DMS114 treated with DMSO at 0.1 percent for 48 hours (cell line): ENCODE results near the gene S1PR4.
"Not testable (repeated sequence)": the region's sequence is repeated elsewhere in the genome, so short reads cannot be mapped to it uniquely, and the experiment has no call there.

Experiments
- DNase-seq: peaks from one replicate; lab custom pipeline; 2025; ENCODE audit not compliant: unreplicated experiment; lab: John Stamatoyannopoulos, UW

S1PR4 gene

DNA sequence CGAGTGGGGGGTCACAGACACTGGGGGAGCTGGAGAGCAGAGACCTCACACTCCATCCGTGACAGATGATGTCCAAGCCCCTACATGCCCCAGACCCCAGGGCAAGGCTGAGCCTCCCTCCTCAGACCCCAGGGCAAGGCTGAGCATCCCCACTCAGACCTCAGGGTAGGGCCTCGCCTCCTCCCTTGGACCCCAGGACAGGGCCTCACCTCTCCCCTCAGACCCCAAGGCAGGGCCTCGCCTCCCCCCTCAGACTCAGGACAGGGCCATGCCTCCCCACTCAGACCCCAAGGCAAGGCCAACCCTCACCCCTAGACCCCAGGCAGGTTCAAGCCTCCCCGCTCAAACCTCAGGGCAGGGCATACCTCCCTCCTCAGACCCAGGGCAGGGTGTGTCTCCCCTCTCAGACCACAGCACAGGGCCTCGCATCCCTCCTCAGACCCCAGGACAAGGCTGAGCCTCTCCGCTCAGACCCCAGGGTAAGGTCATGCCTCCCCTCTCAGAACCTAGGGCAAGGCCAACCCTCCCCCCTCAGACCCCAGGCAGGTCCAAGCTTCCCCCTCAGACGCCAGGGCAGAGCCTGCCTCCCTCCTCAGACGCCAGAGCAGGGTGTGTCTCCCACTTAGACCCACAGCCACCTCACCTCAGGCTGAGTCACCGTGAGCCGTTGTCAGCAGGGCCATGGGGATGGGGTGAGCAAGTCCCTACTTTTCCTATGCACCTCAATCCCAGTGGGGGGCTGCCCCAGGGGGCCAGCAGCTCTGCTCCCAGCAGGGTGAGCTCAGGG, 1.7 kb upstream of the S1PR4 start:
- no peak for DNase-seq

DNA sequence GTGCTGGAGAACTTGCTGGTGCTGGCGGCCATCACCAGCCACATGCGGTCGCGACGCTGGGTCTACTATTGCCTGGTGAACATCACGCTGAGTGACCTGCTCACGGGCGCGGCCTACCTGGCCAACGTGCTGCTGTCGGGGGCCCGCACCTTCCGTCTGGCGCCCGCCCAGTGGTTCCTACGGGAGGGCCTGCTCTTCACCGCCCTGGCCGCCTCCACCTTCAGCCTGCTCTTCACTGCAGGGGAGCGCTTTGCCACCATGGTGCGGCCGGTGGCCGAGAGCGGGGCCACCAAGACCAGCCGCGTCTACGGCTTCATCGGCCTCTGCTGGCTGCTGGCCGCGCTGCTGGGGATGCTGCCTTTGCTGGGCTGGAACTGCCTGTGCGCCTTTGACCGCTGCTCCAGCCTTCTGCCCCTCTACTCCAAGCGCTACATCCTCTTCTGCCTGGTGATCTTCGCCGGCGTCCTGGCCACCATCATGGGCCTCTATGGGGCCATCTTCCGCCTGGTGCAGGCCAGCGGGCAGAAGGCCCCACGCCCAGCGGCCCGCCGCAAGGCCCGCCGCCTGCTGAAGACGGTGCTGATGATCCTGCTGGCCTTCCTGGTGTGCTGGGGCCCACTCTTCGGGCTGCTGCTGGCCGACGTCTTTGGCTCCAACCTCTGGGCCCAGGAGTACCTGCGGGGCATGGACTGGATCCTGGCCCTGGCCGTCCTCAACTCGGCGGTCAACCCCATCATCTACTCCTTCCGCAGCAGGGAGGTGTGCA, 587 bp downstream of the S1PR4 start:
- DNase-seq, result no peak

DNA sequence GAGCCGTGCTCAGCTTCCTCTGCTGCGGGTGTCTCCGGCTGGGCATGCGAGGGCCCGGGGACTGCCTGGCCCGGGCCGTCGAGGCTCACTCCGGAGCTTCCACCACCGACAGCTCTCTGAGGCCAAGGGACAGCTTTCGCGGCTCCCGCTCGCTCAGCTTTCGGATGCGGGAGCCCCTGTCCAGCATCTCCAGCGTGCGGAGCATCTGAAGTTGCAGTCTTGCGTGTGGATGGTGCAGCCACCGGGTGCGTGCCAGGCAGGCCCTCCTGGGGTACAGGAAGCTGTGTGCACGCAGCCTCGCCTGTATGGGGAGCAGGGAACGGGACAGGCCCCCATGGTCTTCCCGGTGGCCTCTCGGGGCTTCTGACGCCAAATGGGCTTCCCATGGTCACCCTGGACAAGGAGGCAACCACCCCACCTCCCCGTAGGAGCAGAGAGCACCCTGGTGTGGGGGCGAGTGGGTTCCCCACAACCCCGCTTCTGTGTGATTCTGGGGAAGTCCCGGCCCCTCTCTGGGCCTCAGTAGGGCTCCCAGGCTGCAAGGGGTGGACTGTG, 1.2 kb downstream of the S1PR4 start:
- DNase-seq, result no peak

DNA sequence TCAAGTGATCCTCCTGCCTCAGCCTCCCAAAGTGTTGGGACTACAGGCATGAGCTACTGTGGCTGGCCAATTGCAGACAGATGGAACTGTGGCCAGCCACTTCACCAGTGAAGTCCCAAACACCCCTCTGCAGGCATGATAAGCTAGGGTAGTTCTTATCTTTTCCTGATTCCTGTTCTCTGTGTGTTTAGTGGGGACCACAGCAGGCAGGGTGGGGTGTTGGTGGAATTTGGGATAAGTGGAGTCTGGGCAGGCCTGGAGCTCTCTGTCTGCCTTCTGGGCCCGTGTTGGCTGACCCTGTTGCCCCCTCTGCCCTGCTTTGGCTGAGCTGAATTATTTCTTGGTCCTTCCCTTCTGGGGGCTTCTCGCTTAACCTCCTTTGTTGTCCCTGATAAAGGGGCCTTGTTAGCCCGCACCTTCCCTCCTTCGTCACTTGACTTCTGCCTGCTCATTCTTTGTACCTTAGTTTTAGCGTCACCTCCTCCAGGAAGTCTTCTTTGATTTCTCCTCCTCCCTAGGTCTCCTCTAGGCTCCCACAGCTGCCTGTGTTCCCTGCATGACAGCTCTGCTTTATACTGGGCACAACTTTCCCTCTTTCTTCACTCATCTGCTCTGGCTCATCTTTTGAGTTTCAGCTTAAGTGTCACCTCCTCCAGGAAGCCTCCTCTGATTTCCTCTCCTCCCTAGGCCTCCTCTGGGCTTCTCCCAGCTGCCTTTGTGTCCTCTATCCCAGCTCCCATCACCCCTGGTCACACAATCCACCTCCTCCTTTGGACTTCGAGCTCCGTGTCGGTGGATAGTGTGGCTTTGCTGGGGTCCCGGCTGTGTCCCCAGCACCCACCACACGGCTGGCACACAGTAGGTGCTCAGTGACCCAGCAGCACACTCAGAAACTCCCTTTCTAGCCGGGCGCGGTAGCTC, 5.4 kb downstream of the S1PR4 start:
- DNase-seq, result no peak

DNA sequence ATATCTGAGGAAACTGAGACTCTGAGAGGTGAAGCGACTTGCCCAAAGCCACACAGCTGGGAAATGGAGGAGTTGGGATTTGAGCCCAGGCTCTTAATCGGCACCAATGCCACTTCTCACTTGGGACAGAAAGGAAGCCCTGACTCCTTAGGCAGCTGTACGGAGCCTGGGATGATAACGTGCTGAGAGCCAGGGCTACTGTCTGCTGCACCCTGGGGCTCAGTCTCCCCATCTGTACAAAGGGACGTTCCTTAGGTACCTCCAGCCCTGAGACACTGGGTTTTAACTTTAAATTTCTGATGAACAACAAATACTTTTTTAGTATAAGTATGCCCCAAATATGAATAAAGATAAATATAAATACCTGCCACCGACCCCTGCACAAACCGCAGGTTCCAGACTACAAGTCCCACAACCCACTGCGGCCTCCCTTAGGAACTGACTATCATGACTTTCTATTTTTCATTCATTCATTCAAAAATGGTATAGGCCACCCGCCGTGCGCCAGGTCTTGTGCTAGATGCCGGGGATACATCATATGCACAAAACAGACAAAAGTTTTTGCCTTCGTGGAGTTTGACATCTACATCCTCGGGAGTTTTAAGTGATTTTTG, 6.4 kb downstream of the S1PR4 start:
- peak; percentile 76 for DNase-seq

DNA sequence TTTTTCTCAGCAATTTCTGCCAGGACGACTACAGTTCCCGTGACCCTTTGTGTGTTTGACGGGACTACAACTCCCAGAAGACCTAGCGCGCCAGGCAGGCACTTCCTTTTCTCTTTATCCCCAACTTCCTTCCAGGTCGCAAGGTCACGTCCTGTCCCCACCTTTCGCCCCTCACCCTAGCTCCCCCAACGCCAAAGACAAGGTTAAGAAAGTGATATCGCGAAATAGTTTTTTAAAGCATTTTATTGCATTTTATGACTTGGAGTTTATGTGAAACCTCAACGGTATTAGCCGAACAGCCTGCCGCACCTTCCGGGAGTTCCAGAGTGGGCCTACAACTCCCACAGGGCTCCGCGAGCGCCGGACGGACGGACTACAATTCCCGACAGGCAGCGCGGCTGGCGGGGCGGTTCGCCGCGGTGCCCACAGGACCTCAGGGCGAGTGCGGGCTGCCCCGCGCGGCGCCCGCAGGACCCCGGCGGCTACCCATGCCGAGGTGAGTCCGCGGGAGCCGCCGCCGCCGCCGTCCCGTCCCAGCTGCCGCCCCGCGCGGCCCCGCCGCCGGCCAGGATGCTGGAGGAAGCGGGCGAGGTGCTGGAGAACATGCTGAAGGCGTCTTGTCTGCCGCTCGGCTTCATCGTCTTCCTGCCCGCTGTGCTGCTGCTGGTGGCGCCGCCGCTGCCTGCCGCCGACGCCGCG, 7.0 kb downstream of the S1PR4 start, which contains the start of gene NCLN:
TSS of gene NCLN (plus strand) at position 470 of the 699 bp plus-strand sequence. CDS start at position 571, 101 bp downstream.
- peak; percentile 82 for DNase-seq

DNA sequence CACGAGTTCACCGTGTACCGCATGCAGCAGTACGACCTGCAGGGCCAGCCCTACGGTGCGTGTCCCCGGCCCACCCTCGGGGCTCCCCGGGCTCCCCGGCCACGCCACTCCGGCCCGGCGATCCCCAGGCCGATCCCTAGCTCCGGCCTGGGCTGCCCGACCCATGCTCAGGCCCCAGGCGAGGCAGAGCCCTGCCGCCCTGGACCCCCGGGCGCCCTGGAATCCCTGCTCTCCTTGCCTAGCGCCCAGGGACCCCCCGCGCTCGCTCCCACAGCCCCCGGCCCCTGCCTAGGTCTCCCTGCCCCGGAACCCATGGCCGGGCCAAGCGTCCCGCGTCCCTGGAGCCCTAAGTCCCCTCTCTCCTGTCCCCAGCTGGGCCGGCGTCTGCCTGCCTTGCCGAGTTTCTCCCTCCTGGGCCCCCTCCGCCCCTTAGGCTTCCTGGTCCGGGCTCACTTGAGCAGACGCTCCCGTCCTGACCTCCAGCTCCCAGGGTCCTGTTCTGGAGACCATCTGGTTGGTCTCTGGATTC, 7.7 kb downstream of the S1PR4 start:
- no peak for DNase-seq

DNA sequence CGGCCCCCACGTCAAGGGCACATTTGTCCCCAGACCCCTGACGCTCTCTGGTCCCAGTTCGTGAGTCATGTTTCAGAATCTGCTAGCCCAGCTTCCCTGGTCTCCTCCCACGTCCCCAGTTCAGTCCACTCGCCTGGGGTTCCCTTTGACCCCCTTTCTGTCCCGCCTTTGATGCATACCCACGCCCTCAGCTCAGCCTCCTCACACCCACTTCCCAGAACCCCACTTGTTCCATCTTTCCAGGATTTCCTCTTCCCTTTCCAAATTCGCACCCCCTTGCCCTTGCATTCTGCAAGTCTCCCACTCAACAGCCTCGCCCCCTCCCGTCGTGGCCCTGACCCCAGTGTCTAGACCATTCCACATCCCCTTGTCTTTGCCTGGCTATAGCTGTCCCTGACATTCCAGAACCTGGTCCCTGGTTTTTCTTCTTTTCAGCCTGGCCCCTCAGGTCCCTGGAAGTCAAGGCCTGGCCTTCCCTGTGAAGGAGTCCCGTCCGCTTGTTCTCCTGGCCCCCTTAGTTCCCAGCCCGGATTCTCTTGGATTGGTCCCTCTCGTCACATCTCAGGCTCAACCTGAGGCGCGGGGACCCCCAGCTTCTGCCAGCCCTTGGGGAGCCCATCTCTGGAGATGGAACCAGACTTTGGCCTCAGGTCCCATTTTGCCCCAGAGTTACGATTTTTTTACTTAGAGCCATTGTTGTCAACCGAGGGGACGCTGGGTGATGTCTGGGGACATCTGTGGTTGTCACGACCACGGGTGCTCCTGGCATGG, 8.5 kb downstream of the S1PR4 start:
- DNase-seq, result no peak

DNA sequence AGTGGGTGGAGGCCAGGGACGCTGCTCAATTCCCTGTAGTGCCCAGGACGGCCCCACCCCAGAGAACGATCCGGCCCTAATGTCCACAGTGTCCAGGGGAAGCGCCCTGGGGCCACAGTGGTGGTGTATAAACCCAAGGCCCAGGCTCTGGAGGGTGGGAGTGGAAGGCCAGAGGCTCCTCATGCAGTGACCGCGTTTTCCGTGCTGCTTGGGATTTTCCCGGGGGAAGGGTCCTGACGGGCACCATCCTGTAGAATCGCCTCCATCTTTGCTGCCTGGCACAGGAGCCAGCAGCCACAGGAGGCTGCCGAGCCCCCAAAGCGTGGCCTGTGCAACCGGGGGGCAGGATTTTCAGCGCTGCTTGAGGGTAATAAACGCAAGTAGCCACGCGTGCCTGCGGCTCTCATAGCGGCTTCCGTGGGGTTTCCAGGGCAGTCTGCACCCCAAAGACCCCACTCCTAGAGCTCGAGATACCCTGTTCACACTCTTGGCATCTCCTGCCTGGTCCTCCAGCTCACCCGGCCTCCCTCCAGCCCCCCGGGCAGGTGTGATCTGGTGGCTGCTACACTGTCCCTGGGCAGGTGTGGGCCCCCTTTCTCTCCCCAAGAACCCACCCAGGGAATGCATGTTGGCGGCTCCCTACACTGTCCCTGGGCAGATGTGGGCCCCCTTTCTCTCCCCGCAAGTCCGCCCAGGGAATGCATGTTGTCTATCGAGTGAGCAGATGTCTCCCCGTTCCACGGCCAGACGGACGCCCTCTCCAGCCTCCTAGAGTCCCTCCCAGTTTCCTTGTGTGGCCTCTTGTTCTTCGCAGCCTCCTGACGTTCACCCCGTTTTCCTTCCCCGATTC, 9.3 kb downstream of the S1PR4 start:
- no peak for DNase-seq

DNA sequence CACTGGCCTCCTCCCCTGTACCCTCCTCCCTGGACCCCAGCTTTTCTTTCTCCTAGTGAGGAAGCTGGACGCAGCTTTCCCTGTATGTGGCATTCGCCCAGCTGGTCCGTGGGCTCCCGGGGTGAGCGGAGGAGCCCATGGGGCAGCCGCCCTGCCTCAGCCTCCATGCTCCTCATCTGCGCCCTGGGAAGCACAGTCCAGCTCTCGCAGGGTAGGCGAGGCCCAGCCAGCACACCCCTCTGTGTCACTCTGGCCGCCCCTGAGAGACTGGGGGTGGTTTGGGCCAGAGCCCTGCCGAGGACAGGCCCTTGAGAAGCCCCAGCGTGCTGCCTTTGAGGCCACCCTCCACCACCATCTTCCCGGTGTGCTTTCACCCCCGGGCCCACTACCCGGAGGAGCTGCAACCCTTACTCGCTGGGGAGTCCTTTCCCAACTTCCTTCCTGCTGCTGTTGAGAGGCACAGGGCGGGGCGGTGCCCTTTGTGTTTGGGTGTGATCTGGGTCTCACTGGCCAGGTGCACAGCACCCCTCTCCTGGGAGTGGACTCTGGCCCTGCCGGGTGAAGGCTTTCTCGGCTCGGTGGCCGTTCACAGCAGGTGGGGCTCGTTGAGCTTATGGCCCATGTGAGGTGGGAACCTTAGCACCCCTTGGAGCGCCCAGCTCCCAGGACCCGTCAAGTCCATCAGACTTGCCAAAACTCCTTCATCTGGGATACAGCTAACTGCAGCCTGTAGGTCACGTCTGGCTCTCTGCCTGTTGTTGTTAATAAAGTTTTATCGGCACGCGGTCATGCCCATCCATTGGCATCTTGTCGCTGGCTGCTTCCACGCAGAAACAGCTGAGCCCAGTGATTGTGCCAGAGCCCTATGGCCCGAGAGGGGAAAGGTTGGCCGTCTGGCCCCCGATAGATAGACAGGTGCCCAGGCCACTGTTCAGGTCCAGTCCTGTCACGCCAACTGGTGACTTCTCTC, 10.3 kb downstream of the S1PR4 start:
- no peak for DNase-seq

DNA sequence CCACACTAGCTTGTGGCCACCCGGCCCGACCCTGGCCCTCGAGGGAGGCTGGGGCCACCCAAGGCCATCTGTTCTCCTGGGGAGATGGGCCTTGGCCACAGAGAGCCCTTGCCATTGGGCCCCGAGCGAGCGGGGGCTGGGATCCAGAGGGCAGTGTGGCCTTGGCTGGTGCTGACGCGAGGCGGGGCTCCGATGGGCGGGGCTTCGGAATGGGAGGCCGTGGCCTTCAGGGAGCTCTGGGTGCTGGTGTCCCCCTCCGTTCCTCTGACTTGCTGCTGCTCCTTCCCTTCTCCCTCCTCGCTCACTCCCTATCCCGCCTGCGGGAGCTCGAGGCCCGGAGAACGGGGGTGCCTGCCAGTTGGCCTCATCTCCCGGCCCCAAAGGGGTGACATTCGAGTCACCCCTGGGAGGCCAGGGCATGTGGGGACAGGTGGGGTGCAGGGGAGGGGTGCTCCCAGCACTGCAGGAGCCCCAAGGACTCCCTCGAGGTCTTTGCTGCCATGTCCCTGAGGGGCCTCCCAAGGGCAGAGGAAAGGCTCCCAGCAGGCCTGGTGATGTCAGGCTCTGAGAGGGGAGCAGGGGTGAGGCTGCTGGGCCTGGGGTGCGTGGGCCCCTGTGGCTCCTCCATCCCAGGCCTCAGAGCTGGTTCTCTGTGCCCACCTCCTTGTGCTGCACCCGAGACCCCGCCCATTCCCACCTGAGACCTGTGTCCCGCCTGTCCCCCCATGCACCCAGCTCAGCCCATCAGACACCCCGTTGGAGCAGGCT, 11.3 kb downstream of the S1PR4 start:
- no peak for DNase-seq

DNA sequence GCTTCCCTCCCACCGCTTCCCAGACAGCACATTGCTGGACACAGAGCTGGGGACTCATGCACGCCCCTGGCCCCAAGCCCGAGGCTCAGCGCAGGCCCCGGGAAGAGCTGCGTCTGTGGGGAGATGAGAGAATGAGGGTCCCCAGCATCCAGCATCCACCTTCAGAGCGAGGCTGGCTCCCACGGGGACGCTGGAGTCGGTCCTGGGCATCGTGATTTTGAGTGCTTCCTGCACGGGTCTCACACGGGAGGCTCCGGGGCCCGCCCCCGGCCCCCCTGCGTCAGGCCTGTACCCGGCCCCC, 11.9 kb downstream of the S1PR4 start:
- no peak for DNase-seq

DNA sequence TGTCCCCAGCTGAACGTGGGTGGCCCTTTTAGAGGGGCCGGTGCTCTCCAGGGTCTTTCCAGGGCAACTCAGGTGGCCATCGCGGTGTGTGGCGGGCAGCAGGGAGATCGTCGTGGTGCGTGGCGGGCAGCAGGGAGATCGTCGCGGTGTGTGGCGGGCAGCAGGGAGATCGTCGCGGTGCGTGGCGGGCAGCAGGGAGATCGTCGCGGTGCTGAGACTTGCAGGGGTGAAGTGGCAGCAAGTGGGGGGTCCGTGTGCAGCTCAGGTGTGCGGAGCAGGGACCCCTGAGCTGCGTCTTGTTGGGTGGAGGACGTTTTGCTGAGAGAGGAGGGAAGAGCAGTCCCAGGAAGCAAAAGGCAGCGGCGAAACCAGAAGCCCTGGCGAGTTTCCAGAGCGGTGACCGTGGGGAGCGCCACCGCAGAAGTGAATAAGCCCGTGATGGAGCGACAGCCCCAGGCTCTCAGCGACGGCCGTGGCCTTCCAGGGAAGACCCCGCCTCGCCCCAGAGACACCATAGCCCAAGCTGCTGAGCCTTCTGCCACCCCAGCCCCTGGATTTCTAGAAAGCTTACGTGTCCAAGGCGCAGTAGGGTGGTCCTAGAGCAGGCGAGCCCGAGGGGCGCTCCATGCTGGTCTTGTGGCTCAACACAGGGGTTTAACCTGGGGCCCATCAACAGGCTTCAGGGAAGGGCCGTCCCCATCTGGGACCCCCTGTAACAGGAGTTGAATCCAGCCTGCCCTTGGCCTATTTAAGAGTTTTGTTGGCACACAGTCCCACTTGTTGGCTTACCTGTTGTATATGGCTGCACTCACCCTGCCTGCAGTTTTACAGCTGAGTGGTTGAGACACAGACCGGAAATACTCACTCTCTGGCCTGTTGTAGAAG, 12.6 kb downstream of the S1PR4 start:
- no peak for DNase-seq

DNA sequence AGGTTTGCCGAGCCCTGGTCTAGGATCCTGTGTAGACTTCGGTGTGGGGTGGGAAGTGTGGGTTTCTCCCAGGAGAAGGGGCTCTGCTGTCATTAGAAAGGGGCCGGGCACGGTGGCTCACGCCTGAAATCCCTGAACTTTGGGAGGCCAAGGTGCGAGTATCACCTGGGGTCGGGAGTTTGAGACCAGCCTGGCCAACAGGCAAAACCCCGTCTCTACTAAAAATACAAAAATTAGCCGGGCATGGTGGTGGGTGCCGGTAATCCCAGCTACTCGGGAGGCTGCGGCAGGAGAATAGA, 13.2 kb downstream of the S1PR4 start:
- DNase-seq, result not testable (repeated sequence)

DNA sequence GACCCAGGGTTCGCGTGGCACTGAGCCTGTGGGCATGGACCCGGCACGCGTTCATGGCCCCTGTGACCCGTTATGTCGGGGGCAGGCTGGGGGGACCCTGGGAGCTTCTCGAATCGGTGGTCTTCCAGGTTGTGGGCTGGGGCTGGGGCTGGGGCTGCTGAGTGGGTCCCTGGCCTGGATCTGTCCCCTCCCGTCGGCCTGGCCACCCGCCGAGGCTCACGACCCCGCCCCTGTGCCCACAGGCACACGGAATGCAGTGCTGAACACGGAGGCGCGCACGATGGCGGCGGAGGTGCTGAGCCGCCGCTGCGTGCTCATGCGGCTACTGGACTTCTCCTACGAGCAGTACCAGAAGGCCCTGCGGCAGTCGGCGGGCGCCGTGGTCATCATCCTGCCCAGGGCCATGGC, 13.7 kb downstream of the S1PR4 start:
- DNase-seq, result no peak

DNA sequence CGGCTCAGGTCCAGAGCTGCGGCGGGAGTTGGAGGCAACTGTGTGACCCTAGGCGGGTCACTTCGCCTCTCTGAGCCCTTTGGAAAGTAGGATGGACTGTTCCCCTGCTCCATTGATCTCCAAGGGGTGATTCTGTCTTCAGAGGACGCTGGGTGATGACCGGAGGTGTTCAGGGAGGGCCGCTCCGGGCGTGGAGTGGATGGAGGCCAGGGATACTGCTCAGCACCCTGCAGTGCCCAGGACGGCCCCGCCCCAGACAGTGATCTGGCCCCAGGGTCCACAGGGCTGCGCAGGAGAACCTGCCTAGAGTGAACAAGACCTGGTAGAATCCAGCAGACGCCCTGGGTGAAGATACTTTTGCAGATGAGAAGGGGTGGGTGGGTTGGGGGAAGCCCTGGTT, 14.1 kb downstream of the S1PR4 start:
- no peak for DNase-seq
